Endometrium (tissue), 2 donors: Measurements from ENCODE around the gene CHAMP1.

Experiments used
- FAIRE-seq: peaks from 2 replicates; lab custom pipeline; 2012; peaks lifted over from hg19 to GRCh38; lab: Jason Lieb, UNC
- donor health status: control.
- donor health status: control.

Gene CHAMP1, protein sequence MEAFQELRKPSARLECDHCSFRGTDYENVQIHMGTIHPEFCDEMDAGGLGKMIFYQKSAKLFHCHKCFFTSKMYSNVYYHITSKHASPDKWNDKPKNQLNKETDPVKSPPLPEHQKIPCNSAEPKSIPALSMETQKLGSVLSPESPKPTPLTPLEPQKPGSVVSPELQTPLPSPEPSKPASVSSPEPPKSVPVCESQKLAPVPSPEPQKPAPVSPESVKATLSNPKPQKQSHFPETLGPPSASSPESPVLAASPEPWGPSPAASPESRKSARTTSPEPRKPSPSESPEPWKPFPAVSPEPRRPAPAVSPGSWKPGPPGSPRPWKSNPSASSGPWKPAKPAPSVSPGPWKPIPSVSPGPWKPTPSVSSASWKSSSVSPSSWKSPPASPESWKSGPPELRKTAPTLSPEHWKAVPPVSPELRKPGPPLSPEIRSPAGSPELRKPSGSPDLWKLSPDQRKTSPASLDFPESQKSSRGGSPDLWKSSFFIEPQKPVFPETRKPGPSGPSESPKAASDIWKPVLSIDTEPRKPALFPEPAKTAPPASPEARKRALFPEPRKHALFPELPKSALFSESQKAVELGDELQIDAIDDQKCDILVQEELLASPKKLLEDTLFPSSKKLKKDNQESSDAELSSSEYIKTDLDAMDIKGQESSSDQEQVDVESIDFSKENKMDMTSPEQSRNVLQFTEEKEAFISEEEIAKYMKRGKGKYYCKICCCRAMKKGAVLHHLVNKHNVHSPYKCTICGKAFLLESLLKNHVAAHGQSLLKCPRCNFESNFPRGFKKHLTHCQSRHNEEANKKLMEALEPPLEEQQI

DNA sequence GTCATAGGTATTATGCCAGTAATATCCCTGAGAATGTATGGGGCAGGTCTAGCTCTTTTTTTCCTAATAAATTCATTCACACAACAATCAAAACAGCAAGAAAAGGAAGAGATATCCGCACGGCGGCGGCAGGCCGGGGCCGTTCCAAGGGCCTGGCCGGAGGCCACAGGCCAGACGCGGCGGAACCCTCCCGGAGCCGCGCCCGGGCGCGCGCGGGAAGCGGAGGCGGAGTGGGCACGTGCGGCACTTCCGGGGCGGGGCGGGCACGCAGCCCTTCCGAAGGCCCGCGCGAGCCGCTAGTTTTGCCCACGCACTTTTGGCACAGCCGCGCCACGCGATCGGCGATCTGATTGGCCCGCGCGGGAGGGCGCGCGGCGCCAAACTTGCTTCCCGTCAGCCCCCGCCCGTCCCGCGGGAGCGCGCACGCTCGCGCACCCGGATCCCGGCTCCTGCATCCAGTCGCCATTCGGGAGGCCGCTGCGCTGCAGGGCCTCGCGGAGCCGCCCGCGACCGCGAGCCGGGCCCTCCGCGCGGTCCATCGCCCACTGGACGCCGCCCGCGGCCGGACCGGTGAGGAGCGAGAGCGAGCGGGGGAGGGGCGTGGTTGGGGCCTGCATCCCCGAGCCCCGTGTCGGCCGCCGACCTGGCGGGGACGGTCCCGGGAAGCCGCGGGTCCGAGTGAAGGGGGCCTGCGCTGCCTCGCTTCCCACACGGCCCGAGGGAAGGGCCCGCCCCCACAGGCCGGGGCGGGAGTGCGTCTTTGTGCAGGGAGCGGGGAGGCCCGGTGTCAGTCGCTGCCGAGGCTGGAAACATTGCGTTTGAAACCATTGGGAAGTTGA lies at the start of gene CHAMP1:
TSS of gene CHAMP1 (plus strand) at position 430 of the 839 bp plus-strand sequence. CDS start 9,340 bp downstream, outside the sequence.
- FAIRE-seq: no peak

DNA sequence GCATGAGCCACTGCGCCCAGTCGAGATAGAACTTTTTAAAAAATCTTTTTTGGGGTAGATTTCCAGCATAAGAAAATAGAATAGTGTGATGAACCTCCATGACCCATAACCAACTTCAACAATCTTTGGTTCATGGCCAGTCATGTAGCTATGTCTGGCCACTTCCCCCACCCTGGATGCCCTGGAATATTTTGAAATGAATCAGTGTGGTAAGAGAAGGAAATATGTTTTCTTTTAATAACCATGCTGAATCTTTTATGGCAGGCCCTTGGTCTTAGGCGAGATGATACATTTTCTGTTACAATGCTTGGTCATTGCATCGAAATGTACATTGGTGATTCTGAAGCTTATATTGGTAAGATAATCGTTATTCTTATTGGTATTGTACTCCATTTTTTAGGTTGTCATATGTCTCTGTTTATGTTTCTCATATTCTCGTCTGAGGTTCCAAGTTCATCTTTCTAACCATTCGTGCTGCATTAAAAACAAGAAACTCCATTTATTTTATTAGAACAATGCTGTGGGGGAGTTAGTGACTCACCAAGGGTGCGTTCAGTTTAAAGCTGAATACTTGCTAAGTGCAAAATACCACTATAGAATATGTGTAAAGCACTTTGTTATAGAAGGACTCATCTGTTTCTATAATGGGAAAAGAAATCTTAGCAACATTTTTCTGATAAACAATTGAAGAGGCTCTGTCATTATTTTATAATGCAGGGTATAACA lies 49.3 kb upstream of the CHAMP1 start:
- FAIRE-seq: no peak

DNA sequence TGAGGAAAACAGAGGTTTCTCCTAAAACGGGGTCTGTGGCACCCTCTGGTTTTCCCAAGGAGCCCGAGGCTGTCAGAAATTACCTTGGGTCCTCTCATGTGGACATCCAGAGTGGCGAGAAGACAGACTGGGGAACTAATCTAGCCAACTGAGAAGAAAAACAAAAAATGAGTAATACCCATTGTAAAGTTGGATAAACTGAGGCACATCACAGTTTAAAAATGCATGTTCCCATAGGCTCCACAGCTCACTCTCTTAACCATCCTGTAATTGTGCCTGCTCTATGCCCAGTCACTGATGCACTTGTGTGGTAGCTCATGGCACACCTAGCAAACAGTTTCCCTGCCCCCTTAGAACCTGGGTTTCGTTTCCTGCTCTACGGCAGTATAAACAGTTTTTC lies 48.1 kb upstream of the CHAMP1 start:
- no peak for FAIRE-seq

DNA sequence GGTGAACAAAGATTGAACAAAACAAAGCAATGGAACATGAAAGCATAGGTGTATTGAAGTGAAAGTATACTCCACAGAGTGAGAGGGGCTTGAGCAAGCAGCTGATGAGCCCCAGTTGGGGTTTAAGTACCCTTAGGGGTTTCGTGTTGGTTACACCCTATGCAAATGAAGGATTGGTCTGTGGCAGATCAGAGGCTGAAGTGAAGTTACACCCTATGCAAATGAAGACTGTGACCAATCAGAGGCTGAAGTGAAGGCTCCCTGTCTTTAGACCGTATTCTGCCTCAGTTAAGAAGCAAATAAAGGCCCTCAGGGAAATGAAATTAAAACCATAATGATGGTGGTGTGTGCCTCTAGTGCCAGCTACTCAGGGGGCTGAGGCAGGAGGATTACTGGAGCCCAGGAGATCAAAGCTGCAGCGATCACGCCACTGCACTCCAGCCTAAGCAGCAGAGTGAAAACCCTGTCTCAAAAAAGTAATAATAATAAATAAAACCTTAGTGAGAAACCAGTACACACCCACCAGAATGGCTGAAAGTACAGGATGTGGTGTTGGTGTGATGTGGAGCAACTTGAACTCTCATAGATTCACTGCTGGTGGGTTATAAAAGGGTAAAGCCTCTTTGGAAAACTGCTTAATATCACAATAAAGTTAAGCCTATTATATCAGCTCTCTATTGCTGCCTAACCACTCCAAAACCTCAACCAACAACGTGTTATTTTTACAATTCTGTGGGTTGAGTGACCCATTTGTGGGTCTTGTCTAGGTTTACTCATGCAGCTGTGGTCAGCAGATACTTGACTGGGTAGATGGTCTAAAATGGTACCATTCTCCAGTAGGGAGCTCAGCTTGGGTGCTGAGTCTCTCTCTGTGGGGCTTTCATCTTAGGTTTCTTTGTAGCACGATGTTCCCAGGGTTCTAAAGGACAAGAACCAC lies 45.7 kb upstream of the CHAMP1 start:
- FAIRE-seq: no peak

DNA sequence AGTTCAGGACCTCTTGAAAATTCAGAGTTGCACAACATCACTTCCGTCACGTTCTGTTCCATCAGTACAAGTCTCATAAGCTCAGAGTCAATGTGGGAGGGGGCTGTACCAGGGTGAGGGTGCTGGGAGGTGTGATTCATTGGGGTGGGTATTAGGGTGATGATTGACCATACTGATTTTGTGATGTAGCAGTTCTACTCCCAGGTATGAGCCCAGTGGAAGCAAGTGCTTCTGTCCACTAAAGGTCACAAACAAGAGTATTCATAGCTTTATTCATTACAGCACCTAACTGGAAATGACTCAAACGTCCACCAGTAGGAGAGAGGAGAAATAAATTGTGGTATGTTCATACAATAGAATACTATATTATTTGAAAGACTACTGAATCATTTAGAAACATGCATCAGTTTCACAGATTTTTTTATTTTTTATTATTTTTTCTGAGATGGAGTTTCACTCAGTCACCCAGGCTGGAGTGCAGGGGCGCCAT lies 45.0 kb upstream of the CHAMP1 start:
- FAIRE-seq: no peak

DNA sequence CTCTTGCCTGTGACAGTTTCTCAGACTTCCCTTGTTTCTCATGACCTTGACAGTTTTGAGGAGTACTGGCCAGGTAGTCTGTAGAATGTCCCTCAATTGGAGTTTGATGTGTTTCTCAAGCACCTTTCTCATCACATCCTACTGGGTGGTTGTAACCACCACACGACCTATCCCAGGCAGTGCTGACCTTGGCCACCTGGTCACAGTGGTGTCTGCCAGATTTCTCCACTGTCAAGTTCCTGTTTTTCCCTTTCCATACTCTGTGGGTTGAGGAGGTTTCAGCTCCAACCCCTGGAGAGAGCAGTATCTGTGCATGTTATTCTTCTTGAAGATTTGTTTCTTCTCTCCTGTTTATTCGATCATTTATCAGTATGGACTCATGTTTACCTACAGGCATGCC lies 41.3 kb upstream of the CHAMP1 start:
- no peak for FAIRE-seq

DNA sequence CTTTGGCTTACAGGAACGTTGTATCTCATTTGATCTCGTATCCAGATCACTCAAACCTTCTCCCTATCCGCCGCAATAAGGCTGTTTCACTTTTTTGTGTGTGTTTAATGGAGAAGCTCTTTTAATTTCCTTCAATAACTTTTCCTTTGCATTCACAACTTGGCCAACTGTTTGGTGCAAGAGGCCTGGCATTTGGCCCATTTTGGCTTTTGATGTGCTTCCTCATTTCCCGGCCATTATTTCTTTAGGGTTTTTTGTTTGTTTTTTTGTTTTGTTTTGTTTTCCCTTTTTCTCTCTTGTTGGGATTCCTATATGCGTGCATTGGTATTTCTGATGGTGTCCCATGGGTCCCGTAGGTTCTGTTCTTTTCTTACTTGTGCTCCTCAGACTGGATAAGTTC lies 39.0 kb upstream of the CHAMP1 start:
- no peak for FAIRE-seq

DNA sequence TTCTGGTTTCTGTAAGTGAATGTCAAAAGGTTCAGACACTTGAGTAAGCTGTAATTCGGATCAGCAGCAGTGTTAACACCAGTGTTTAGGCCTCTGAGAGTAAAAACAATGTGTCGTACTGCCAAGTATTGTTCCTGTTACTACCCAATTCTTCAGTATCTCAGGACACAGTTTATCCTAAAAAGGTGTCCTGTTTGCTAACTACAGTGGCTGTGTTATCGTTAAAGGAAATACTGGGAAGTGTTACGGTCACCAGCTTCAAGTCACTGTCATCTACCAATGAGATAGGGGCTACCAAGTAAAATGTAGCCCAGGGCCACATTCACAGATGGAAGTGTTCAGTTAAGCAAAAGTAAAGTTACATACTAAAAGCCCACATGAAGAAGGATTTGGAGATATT lies 35.2 kb upstream of the CHAMP1 start:
- no peak for FAIRE-seq

DNA sequence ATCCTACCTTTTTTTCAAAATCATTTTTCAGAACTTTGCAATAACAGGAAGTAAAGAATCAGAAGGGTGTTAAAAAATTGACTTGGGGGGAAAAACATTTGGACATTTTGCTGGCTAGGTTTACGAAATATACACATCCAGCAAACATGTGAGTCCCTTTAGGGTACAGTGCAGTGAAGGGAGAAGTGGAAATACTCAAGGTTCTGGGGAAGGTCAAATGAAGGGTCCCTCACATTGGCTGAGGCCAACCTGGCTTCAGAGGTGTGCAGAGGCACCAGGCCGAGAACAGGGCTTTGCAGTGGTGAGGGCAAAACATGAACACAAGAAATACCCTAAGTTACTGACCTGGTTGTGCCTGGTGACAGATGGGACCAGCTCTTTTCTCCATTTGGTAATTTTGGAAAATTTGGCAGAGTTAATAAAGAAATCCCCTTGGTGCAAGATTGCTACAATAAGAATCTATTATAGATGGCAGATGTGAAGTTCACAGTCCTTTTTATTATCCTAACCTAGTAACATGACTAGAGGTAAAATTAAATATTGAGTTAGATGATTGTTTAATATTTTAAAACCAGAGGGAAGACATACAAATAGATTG lies 34.4 kb upstream of the CHAMP1 start:
- no peak for FAIRE-seq

DNA sequence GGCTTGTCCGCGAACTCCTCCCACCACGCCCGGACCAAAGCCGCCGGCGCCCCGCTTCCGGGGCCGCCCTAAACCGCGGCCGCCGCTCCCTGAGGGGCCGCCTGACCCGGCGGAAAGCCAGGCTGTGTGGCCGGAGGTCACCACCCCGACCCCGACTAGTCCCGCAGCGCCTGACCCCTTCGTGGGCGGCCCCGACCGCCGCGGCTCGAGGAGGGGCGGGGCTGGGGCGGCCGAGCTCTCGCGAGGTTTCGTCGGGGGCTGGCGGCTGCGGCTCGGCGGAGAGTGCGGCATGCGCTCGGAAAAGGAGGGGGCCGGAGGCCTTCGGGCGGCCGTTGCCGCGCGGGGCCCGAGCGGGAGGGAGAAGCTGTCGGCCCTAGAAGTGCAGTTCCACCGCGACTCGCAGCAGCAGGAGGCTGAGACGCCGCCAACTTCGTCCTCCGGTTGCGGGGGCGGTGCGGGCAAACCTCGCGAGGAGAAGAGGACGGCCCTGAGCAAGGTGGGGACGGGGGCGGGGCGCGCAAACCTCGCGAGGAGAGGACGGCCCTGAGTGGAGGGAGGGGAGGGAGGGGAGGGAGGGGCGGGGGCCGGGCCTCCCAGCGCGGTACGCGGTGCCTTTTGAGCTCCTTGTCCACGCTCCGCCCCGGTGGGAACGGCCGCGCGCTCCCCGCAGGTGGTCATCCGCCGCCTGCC lies 32.8 kb upstream of the CHAMP1 start, which contains the start of gene UPF3A:
TSS of gene UPF3A (plus strand) at position 251 of the 690 bp plus-strand sequence. CDS start at position 290, 39 bp downstream.
- FAIRE-seq: no peak

DNA sequence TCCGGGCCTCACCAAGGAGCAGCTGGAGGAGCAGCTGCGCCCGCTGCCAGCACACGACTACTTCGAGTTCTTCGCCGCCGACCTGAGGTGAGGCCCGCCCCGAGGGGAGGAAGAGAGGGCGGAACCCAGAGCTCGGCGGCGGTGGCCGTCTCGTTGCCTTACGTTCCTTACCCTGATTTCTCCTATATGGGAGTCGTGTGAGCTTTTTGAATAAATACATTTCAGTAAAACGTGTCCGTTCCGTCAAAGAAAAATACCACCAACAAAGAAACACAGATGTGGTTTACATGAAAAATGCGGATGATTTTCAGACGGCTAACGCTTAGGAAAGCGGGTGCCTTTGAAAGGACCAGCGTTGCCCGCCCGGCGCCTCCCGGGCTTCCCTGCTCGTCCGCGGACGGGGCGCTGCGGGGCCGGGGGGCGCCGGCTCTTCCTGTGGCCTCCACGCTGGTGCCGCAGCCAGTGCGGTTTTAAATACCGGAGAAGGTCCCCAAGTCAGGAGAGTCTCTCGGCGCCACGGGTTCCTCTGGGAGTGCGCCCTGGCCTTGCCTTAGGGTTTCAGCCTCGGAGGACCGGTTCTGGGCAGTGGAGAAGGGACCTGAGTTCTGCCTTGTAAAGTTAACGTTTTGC lies 32.1 kb upstream of the CHAMP1 start:
- no peak for FAIRE-seq

DNA sequence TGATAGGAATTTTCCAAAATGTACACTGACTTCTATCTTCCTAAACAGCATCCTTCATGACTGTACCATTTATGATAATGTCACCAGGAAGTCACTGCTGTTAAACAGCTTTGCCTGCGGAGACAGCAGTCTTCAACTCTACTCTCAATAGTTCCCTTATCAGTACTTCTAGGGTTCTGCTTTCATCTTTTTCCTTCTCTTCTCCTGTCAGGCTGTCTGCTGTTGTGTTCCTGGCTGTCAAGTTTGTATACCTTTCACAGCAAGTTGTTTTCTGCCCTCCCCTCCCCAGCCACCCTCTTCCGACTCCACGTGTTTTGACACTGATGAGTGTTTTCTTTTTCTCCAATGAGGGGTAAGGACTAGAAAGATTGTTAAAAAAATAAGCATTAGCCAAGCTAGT lies 30.7 kb upstream of the CHAMP1 start:
- FAIRE-seq: no peak

DNA sequence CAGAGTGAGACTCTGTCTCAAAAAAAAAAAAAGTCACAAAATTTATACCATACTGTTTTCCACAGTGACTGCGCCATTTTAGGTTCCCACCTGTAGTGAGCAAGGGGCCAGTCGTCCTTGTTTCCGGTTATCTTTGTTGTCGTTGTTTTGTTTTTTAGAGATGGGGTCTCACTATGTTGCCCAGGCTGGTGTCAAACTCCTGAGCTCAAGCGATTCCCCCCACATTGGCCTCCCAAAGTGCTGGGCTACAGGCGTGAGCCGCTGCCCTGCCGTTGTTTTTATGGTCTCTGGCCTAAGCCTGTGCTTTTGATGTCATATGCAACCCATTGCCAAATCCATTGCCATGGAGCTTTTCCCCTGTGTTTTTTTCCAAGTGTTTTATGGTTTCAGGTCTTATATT lies 29.6 kb upstream of the CHAMP1 start:
- no peak for FAIRE-seq

DNA sequence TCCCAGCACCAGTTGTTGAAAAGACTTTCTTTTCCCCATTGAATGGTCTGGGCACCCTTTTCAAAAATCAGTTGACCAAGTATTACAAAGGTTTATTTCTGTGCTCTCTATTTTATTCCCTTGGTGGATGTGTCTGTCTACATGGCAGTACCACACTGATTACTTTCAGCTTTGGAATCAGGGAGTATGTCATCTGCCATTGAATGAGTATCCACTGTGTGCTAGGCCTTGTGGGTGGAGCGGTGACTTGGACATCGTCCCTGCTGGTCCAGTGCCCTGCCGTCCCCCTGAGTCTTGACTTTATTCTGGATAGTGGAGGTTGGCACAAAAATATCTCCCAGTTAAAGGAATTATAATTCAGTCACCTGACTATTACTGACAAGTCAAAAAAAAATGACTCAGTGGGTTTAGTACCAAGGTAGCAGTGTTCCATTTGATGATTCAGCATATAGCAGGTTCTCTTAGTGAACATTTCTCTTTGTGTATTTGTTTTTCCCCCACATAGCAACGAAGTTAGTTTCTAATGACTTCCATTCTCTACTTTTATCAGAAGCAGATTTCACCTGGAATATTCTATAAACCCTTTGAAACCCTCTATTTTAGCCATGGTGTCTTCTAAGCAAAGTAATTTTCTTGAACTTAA lies 29.0 kb upstream of the CHAMP1 start:
- no peak for FAIRE-seq

DNA sequence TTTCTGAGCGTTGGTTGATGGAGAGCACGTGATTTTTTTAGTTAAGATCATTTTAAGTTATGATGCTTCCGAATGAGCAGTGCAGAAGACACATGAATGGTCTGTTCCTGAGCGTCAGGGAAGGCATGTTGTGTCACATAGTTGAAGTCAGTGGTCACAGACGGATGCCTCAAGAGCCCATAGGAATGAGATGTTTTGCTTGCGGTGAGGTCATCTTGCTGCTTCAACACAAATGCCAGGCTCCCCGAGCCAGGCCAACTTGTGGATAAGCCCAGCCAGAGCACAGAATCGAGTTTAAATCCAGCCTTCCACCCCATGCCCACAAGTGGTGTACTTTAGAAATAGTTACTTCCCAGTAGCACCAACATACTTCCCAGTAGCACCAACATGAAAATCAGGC lies 27.5 kb upstream of the CHAMP1 start:
- no peak for FAIRE-seq

DNA sequence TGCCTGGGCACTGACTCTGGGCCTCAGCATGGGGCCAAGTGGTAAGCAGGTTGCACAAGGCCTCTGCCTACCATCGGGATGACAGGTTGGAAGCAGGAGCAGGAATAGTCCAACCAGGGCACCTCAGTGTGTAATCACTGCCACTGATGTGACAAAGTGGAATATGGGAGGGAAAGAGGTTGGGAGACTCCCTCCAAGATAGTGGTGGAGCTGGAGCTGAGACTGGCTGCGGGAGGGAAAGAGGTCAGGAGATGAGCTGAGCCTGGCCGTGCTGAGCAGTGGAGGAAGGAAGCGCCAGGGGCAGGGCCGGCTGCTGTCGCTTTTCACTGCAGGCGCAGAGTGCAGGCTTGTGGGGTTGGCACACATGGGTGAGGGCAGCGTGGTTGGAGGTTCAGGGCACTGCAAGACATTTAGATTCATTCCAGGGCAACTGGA lies 26.1 kb upstream of the CHAMP1 start:
- no peak for FAIRE-seq

DNA sequence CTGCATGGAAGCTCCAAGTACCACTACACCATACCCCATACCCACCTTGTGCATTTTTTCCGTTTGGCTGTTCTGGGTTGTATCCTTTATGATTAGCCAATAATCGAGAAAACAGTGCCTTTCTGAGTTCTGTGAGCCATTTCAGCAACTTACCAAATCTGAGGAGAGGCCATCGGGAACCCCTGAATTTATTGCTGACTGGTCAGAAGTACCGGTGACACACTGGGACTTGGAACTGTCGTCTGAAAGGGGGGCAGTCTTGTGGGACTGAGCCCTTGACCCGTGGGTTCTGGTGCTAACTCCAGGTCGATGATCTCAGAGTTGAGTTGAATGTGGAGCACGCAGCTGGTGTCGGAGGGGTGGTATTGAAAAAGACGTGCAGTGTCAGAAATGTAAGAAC lies 17.9 kb upstream of the CHAMP1 start:
- FAIRE-seq: no peak

DNA sequence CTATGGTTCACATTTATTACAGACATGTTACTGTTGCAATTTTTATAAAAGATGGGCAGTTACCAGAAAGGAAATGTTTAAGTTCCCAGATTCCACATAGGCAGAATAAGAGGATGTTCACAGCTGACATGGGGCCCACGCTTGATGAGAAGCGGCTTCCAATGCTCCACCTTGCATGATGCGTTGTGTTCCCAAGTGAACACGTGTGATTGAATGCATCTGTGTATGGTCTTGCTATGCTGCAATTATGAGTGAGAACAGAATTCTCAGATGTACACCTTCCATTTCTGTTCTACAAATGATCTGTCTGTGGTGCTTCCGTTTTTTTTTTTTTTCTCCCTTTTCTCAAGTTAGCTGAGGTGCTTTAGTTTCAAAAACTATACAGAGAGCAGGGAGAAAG lies 17.4 kb upstream of the CHAMP1 start:
- no peak for FAIRE-seq
